HG03521 (cell line): ENCODE data around the gene H2BK1.

ENCODE experiments used
- ATAC-seq: cut with Tn5 transposase; IDR thresholded peaks from one replicate; pipeline ENCODE4 v1.9.1; 2021; ENCODE audit warnings: mild to moderate bottlenecking, moderate library complexity; ENCODE audit not compliant: unreplicated experiment

Gene H2BK1

GRCh38 chr7:151179946-151180345, 30.3 kb downstream of the H2BK1 start:
- no peak for ATAC-seq

DNA sequence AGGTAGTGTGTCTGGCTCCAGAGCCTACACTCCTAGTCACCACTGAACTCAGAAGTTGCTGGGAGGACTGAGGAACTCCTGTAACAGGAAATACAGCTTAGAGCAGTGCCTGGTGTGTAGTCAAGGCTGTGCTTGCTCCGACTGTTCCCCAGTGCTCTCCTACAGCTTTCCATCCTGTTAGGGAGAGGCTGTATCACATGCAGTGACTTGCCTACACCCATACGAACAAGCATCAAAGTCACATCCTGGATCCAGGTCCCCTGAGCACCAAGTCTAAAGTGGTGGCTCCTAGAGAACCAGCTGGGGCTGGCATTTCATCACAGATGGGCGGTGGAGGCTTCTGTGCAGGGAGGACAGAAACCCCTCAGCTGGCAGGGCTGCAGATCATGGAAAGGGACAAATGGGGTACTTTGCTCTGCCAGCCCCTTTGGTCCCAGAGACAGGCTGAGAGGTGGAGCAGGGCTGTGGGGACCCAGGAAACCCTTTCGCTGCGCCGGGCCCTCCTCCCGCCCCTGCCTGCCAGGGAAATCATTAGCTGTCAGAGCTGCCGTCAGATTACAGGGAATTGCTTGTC, 30.9 kb downstream of the H2BK1 start:
- ATAC-seq: no peak

DNA sequence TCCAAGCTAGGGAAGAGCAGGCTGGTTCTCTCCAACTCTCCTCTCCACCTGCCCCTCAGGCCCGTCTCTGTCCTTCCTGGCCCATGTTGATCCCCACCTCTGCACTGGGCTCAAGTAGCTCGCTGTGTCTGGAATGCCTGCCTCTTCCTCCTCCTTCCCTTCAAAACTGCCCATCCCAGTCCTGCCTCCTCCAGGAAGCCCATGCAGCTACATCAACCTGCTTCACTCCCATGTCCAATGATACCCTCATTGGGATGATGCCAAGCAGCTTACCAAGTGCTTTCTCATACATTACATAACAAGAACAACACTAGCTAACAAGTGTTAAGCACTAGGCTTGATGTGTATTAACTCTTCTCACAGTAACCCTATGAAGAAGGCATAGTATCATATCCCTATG, 31.5 kb downstream of the H2BK1 start:
- no peak for ATAC-seq

GRCh38 chr7:151178236-151178635, 32.1 kb downstream of the H2BK1 start:
- no peak for ATAC-seq

DNA sequence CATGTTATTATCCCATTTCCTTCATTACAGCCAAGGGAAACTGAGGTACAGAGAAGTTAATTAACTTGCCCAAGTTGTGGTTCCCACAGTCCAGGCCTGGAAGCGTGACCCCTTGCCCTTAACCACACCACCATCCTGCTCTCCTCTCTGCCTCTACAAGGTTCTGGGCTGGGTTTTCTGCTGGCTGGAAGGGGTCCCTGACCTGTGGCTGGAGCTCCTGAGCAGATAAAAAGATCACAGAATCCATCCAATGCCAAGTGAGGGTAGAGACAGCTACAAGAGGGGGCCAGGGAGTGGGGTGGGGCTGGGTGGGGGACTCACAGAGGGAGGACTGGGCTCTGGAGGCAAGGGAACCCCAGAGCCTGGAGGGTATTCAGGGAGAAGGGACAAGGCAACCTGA, 33.0 kb downstream of the H2BK1 start:
- ATAC-seq: no peak

- no peak for ATAC-seq
Measured at GRCh38 chr7:151176401-151176800, 33.9 kb downstream of the H2BK1 start.

GRCh38 chr7:151175793-151176311, 34.4 kb downstream of the H2BK1 start:
- ATAC-seq: no peak

DNA sequence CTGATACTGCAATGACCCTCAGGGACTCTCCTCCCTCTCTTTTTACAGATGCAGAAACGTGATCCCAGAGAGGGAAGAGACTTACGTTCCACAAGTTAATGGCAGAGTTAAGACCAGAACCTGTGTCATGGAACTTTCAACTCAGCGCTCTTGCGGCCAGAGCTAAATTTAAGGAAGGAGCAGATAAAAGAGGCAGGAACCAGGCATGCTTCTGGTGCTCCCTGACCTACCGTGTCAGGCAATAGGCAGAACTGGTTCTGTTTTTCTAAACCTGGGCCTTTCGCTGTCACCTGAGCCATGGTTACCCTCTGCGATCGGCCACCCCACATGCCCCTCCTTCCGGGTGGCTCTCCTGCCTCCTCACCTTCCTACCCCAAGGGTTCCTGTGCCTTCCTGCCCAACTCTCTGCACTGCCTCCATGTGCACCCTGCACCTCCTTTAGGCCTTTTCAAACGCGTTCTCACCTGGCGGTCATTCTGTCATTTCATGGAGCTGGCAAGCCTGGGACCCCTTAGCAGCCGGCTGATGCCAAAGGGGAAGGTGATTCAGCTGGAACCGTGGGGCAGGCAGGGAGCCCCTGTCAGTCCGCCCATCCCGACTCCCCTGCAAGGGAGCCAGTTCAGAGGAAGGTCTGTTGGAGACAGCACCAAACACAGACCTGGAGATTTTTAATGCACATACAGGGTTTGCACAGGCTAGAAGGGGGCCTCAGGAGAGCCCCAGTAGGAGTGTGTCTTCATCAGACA, 35.1 kb downstream of the H2BK1 start:
- ATAC-seq: no peak

DNA sequence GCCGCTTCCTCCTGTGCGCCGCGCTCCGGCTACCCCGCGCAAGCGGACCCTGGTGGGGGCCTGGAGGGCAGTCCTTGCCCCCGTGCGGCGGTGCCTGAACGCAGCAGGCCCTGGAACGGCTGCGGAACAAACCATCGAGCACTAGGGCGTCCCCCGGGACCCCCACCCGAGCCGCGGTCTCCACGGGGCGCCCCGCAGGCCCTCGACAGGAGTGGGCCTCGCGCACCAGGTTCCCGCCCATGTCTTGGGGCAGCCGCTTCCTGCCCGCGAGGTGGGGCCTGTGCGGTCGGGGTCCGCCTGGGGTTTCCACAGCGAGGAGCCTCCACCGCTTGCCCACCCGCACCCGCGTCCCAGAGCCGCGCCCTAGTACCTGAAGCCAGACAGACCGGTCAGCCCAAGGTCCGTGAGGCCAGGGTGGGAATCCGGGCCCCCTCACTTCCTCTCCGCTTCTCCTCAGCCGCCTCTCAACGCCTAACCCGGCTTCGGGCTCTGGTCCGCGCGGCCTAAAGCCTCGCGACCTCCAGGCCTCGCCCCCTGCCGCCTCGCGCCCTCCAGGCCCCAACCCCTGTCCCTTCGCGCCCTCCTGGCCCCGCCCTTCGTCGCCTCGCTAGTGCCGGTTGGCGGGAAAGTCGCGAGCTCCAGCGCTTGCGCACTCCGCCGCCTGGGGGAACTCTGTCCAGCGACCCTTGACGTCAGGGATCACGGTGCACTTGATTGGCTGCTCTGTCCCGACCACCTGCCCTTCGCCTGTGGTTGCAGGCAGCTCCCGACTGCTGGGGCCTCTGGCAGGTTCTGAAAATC, 35.8 kb downstream of the H2BK1 start:
- no peak for ATAC-seq

DNA sequence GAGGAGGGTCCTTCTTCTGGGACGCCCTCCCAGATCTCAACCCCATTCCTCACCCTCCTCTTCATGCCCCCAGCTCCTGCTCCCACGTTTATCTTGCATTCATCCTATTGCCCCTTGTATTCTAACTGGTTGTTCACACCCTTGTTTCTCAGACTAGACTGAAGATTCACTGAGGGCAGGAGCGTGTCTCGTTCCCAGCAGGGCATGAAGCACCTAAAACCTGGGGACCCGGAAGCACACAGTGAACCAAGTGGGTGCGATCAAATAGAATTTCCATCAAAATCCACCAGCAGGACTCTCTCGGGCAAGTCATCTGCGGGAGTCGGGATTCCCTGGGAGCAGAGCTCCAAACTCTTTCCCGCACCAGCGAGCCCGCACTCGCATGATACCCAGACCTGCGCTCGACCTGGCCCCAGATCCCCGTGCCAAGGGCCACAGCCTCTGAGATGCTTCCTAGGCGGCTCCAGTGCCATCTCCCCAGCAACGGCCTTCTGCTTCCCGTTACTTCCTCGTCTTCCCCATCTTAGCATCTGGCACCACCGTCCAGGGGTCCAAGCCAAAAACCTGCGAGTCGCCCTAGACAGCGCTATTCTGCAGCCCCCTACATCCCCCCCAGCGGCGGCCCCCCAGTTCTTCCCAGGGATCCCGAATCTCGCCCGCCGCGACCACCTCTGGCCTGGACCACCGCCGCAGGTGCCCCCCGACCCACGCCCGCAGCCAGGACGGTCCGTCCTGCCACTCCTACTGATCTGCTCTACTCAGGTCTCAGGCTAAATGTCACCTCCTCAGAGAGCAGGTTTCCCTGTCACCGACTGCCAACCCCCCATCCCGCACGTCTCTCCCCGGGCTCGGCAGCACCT, 36.7 kb downstream of the H2BK1 start:
- ATAC-seq: no peak

GRCh38 chr7:151172273-151173141, 37.8 kb downstream of the H2BK1 start:
- peak; percentile 55 for ATAC-seq

DNA sequence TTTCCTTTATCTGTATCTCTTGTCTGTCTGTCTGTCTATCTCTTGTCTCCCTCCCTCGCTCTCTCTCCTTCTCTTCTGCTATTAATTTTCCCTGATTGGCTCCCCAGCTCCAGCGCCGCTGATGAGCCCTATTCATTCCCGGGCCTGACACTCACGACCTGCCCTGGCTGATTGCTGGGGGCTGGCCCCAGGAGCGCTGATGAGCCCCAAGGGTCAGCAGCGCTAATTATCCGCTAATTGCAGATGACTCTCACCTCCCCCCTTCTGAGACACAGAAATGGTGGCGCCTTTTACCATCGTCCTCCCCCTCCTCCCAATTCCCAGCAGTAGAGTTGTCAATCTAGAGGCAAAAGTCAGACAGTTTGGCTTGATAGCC, 41.5 kb downstream of the H2BK1 start:
- no peak for ATAC-seq

GRCh38 chr7:151168003-151168786, 42.1 kb downstream of the H2BK1 start:
- peak; percentile 52 for ATAC-seq

- ATAC-seq: no peak
Measured at GRCh38 chr7:151167197-151167961, 42.9 kb downstream of the H2BK1 start, which contains the start of gene GBX1. Gene GBX1, minus strand, starts transcription at chr7:151167694. Its CDS starts 146 bp downstream, at chr7:151167548.

DNA sequence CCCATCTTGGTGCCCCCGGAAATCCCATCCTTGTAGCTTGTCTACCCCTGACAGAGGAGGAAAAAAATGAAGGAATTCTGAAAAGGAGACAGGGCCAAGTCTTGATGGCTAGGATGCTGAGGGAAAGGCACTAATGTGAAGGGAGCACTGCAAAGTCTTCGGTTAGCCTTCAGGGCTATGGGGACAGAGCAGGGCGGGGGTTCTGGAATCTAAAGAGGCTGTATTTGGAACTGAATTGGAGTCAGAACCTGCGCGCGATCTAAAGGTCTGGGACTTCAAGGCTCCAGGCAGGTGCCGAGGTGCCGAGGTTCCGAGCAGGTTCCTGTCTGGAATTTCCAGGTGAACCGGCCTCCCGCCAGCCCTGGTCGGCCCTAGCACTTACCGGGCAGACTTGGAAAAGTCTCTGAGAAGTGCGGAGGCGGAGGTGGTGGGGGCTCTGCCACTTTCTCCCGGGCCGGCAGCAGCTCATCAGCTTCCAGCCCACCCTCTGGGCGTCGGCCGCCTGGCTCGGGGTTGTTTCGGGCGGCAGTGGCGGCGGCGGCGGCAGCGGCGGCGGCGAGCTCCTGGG, 43.6 kb downstream of the H2BK1 start:
- ATAC-seq: no peak

GRCh38 chr7:151161757-151162156, 48.5 kb downstream of the H2BK1 start:
- no peak for ATAC-seq
